GM19239 (cell line): ENCODE measurements around the gene ARHGAP40.

ENCODE experiments used
- DNase-seq: peaks from one replicate; pipeline ENCODE4 v3.0.0; 2011; ENCODE audit warnings: low spot score; ENCODE audit not compliant: insufficient read length
- FAIRE-seq: peaks from 2 replicates; lab custom pipeline; 2011; peaks lifted over from hg19 to GRCh38; lab: Jason Lieb, UNC

The ARHGAP40 gene

DNA sequence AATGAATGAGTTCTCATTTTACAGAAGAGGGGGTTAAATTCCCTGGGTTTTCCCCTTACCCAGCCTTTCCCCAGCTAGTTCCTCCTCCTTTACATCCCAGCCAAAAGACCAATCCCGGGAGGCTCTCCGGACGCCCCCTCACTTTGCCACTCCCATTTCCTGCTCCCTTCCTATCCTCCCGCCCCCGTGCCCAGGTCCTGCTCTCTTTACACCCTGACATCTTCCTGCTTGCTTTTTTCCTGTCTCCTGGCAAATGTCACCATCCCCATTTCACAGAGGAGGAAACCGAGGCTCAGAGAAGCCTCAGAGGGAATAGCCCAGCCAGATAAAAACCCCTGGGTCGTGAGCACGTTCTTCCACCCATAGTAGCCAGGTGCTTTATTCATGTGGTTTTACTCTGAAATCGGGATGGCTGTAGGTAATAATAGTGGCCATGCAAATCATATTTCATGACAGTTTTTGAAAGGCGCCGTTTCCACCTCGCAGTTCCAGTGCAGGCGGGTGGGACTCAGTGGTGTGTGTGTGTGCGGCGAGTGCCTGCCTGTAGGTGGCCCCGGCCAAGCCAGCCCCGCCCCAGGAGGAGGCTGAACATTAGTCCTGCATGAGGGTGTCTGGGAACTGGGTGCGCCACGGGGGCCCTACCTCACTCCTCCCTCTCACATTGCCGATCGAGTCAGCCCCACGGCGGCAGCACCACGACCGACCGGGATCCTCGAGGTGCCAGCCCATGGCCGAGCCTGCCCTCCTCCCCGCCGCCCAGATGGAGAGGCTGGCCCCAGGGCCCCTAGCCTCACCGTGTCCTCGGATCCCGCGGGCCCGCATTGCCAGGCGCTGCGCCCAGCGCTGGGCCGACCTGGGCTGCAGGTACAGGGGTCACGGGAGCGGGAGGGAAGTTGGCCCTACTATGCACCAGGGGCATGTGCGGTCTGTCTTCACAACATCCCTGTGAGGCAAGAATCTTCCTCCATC is at the start of gene ARHGAP40:
ARHGAP40 (plus strand) TSS at position 594 of the 969 bp plus-strand sequence.
- DNase-seq (peak; percentile 38), FAIRE-seq (no peak)

DNA sequence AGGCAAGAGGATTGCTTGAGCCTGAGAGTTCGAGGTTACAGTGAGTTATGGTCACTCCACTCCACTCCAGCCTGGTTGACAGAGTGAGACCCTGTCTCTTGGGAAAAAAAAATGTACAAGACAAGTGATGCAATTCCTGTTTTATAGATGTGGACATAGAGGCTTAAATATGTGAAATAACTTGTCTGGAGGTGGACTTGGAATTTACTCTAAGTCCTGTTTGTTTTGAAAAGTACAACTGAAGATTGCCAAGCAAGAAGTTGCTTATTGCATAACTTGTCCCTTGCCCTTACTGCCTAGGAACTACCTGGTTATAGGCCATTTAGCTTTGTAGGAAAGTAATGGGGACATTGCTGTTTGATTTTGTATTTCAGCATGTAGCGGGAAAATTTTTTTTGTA is 46.6 kb upstream of the ARHGAP40 start:
- no peak for DNase-seq
- FAIRE-seq, result no peak

DNA sequence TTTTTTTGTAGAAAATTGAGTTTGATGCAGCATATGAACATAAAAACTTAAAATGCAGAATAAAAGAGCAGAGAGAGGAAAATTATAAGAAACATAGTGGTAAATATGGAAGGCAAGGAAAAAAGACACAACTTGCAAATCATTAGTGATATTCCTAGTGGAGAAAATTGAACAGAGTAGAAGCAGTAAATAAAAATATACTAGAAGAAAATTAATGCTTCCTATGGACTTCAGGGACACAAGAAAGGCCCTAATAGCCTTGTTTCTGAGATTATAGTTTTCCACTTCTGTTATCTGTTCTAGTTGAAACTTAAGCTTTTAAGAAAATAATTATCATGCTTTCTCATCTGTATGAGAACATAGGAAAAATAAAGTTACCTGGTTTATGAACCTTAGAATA is 46.2 kb upstream of the ARHGAP40 start:
- FAIRE-seq, result no peak
- no peak for DNase-seq

DNA sequence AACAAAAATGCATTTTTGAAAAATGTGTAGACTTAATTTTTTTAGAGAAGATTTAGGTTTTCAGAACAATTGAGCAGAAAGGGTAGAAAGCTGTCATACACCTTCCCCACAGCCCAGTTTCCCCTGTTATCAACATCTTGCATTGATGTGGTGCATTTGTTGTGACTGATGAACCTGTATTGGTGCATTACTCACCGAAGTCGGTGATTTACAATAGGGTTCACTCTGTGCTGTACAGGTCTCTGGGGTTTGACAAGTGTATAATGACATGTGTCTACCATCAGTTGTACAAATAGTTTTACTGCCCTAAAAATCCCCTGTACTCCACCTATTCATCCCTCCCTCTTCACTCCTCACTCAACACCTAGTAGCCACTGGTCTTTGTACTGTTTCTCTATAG is 44.4 kb upstream of the ARHGAP40 start:
- FAIRE-seq (no peak), DNase-seq (no peak)

DNA sequence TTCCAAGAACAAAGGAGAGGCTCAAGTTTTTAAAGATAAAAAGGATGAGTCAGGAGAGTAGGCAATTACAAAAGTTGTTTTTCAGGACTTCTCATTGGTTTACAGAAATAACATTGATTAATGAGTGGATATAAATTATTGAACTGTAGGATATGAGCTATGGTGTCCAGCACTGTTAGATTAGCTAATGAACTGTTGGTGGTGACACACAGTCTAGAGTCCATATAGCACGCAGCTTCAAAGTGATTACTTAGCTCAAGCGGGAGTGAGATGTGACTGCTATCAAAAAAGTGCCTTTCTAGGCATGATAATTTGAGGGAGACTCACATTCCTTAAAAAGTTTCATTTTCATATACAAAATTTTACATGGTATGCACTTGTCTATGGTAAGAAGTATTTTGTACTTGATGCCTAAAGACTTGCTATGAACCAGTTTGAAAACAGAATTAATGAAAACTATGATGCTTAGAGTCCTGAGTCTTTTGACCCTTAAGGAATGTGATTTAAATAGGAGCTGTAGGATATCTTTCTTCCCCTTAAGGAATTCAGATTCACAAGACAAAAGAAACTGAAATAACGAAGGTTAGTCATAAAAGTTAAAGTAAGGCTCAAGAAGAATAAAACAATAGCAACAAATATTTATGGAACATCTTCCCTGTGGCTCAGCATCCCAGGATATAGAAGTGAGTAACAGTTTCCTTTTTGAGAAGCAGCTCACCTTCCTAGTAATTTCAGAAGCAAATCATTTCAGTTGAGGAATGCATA is 42.8 kb upstream of the ARHGAP40 start:
- no peak for DNase-seq
- no peak for FAIRE-seq

DNA sequence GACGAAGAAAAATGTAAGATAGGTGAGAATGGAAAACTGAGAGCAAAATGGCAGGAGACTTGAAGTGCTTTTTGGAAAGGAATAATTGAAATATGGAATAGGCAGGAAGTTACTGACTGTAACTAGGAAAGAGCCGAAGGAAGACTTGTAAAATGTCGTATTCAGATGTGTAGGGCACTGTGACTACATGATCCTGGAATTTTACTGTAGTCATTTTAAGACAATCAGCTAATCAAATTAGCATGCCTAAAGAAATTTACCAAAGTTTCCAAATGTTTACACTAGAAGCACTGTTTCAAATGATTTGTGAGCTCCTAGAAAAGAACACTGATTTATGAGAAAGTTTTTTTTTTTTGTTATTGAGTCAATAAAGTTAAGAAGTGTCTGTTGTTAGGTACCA is 41.8 kb upstream of the ARHGAP40 start:
- DNase-seq, result no peak
- FAIRE-seq, result no peak

DNA sequence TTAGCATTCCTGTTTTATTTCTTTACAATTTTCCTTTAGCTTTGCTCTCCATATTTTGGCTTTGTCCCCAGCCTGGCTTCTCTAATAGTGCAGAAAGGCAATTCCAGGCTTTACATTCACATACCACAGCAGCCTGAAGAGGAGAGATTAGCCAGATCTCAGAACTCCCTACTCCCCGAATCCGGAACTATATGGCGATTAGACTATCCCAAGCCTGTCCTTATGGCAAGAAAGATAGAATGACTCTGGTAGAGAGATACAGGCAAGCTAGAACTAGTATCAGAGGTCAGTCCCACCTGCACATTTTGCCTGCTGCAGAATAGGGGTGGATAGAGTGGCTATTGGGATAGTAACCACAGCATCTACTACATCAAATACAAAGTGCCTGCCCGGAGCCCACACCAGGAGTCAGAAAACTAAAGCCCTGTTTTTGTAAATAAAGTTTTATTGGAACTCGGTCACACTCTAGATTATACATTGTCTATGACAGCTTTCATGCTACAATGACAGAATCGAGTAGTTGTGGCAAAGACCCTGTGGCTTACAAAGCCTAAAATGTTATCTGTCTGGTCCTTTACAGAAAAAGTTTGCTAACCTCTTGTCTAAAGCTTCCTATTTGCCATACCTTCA is 37.7 kb upstream of the ARHGAP40 start:
- DNase-seq (no peak), FAIRE-seq (no peak)

DNA sequence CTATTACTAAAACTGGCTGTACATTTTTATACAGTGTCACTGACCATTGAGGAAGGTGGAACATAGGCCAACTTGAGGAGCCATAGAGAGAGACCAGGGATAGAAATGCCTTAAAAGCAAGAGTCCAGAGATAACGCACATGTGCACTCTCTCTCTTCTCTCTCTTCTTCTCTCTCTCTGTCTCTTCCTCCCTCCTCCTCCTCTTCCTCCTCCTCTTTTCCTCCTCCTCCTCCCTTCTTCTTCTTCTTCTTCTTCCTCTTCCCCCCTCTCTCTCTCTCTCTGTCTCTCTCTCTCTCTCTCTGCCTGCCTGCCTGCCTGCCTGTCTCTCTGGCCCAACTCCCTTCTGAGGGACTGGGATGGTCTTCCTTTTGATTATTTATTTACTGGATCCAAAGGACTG is 36.9 kb upstream of the ARHGAP40 start:
- FAIRE-seq, result no peak
- no peak for DNase-seq

DNA sequence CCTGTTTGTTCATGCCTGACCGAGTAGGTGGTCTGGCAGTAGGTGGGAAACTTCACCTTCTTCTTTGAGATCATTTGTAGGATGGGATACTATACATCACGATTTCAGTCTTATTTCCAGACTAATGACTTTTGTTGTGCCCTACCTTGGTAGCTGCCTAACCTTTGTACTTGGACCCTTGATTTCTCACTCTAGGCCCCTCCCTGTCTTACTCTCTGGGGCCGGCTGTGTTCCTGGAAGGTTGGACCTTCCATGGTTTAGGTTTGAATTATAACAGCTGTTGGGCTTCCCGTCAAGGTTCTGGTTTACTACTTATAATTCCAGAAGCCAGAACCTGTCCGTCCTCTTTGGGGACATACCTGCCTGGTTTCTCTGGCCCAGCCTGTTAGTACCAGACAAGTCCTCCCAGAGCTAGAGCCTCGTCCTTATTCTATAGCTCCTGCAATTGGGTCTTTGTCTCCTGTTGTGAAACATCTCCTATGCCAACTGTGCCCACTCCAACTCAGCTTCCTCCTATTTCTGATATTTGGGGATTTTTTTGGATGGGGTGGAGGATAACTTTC is 35.5 kb upstream of the ARHGAP40 start:
- no peak for DNase-seq
- no peak for FAIRE-seq

DNA sequence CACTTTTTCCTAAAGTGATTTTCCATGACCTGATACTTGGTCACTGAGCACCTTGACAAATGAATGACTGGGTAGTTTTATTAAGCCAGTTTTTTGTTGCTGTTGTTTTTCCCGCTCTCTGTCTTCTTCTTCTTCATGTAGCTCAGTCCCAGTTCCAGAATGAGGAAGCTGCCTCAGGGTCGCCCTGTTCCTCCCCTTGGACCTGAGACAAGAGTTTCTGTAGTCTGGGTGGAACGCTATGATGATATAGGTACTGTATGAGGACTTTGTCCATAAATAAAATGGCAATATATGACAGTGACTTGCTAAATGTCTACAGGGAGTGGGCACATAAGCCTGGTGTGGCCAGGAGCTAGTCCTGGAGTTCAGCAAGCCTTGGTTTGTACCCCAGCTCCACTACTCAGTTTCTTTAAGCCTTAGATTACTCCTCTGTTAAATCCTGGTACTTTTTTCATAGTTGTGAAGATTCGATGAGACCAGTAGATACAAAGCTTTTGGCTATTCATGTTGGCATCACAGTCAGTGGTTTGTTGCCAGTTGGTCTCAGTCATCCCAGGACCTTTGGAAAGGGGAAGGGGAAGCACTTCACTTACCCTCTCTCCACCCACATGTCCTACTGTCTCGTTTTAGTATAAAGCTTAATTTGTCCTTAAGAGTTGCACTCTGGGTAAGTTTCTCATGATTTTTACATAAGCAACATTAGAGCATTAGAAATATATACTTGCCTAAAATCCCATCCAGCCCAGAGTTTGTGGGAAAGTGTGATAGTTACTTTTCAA is 31.7 kb upstream of the ARHGAP40 start:
- no peak for FAIRE-seq

DNA sequence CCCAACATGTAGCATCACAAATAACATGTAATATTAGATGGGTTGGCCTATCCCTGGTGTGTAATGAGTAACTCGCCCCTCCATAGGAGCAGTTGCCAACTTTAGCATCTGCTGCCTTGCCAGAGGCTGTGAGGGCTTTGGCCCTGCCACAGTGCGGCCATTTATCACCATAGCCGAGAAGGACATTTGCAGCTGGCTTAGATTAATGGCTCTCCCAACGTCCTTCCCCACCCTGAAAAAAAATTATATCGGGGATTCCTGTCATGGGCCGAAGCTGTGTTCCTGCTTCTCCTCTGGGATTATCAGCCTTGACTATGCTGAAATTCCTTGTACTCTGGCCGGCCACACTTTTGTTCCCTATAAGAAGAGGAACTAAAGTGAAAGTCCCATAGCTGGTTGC is 28.2 kb upstream of the ARHGAP40 start:
- no peak for FAIRE-seq
- DNase-seq, result no peak

More for the DNA sequence above, 31.7 kb upstream of the ARHGAP40 start:
- no peak for DNase-seq

DNA sequence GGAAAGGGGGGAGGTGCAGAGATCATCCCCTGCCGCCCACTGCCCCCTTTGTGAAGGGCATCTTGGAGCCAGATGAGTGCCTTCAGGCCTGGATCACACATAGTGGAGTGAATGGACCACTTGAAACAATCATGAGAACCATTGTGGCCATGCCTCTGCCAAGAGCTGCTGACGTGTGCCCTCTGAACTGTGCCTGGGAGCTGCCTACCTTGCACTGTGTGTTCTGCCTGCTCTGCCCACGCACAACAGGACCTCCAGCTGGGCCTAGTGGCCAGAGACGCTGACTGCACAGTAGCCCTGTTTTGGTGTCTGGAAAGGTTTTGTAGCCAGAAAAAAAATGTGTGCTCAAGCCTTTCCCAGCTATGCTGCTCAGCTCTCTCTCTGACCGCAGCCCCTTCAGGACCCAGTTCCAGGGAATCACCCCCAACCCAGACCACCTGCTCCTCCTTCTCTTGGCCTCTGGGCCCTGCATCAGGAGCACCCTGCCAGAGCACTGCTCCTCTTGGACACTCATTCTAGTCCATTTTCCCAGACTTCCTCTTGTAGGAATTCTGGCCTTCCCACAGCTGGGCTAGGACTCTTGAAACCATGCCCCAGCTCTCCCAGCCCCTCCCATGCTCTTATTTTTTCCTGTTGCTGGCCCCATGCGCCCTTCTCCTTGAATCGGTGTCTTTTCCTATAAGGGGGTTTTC is 22.2 kb upstream of the ARHGAP40 start:
- DNase-seq (no peak), FAIRE-seq (no peak)

DNA sequence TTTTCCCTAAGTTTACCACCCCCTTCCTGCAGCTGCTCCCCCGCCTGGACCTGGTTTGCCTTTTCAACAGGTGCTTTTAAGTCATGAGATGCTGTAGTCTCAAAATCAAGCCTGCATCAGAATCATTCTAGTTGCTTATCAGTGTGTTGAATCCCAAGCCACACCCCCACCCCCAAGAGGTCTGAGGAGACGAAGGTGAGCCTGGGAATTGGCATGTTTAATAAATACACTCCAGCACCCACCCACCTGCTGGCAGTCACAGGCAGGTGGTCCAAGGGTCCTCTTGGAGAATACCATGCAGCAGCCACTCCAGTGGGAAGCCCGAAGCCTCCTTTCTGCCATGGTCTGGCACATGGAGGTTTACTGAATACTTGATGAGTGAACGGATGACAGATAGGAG is 21.7 kb upstream of the ARHGAP40 start:
- DNase-seq (no peak), FAIRE-seq (no peak)

DNA sequence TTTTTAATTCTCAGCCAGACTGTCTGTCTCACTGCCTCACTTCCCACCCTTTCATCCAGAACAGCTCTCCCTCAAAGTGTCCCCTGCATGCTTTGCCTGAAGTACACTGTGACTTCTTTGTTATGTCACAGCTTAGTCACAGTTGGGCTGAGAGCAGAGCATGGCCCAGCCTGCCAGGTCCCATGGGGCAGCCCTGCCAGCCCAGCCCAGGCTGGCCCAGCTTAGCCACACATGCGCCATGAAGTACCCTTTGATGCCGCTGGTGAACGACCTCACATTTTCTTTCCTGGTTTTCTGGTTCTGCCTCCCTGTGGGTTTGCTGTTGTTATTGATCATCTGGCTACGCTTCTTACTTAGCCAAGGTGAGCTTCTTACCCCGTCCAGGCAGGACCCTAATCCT is 20.6 kb upstream of the ARHGAP40 start, which contains the start of gene ADIG:
ADIG (plus strand) TSS at position 185 of the 400 bp plus-strand sequence; CDS start at position 239, 54 bp downstream.
- no peak for FAIRE-seq
- DNase-seq, result no peak

DNA sequence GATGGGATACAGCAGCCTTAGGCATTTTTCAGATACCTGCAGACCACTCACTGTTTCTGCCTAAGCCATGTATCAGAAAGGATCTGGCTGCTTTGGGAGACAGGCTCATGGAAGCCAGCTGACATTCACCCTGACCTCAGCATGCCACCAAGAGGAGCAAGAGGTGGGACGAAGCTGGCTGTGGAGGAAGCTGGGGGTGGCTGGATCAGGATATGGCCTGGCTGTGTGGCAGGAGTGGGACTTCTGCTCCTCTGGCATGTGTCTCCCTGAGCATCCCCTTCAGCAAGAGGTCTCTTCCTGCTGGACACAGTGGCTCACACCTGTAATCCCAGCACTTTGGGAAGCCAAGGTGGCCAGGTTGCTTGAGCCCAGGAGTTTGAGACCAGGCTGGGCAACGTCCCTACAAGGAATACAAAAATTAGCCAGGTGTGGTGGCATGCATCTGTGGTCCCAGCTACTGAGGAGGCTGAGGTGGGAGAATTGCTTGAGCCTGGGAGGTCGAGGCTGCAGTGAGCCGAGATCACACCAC is 19.7 kb upstream of the ARHGAP40 start:
- FAIRE-seq (no peak), DNase-seq (no peak)

DNA sequence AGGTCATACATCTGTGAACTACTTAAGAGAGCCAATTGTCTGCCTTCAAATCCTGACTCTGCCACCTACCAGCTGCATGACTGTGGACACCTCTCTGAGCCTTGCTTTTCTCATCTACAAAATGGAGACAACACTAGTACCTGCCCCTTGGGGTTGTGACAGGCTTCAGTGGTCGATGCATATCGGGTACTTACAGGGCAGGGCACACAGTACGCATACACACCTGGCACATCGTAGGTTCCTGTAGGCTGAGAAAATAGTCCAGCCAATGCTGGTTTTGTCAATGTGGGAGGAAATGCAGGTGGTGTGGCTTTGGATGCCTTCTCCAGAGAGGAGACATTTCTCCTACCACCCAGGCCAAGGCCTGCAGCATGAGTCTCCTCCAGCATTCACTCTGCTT is 18.3 kb upstream of the ARHGAP40 start:
- DNase-seq, result no peak
- no peak for FAIRE-seq

DNA sequence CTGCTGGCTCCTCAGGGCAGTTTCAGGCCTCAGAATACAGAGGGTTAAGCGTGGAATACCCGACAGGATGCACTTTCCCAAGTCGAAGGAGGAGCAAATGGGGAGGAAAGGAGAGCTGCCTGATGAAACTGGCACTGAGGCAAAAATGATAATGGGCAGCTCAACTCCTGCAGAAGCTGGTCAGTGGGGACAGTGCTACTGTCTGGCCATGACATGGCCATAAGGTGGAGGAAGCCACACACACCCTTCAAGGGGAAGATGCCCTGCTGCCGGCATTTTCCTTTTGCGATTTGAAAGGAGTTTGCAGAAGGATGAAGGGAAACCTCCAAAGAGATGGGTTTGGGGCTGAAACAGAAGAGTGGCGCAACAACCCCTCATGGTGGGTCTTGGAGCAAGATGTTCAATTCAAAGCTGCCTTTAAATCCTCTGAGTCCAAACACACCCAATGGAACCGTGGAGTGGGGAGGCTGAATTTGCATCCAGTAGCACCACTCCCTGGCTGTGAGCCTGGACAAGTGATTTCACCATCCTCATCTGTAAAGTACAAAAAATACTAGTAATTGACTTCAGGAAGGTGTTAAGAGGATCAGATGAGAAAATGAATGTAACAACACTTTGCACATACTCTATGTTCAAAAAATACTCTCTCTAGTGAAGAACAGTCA is 17.4 kb upstream of the ARHGAP40 start:
- DNase-seq, result no peak
- FAIRE-seq, result no peak
